ENCODE measurements around the gene CTNNA3. TPM values are rescaled to one million over a fixed set of nuclear protein-coding genes. Genes with fewer than 3 reads are reported as not detected.

CTNNA3 gene
- total RNA-seq, 1 donor from 2014 or later, result 0.30 TPM

DNA sequence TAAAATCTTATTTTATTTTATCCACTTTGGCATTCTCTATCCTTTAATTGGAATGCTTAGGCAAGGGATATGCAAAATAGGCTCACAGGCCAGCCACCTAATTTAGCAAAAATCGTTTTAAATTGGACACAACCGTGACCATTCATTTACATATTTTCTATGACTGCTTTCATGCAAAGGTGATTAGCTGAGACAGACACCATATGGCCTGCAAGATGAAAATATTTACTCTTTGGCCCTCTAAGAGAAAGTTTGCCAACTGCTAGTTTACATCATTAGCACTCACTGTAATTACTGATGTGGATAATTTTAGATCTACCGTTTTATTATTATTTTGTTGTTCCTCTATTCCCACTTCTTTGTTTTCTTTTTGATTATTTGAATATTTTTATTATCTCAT is 1145.6 kb downstream of the CTNNA3 start:
- H3K36me3 Mint-ChIP-seq (ENCODE audit: unreplicated experiment), result peaks cover 2% of the 10 kb centered on the region

DNA sequence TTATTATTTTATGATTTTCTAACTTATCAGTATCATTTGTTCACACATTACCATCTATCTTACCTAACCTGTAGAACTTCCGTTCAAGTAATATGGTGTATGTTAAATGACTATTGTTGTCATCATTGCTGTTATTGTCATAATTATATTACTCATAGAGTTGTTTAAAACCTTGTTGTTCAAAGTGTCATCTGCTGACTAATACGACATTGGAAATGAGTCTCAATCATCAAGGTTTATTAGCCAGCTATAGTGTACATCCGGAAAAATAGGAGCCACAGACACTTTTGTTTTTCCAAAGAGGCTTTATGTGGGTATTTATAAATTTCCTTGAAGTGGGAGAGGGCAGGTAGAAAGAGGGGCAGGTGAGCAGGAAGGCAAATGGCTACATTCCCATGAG is 1157.1 kb downstream of the CTNNA3 start:
- no peak overlapping the region for H3K4me3 Mint-ChIP-seq (ENCODE audit: unreplicated experiment)
- TF ChIP-seq, protein P1, sequence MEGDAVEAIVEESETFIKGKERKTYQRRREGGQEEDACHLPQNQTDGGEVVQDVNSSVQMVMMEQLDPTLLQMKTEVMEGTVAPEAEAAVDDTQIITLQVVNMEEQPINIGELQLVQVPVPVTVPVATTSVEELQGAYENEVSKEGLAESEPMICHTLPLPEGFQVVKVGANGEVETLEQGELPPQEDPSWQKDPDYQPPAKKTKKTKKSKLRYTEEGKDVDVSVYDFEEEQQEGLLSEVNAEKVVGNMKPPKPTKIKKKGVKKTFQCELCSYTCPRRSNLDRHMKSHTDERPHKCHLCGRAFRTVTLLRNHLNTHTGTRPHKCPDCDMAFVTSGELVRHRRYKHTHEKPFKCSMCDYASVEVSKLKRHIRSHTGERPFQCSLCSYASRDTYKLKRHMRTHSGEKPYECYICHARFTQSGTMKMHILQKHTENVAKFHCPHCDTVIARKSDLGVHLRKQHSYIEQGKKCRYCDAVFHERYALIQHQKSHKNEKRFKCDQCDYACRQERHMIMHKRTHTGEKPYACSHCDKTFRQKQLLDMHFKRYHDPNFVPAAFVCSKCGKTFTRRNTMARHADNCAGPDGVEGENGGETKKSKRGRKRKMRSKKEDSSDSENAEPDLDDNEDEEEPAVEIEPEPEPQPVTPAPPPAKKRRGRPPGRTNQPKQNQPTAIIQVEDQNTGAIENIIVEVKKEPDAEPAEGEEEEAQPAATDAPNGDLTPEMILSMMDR (IDR thresholded peaks at IDR 0.05), result no peak
- H3K36me3 Mint-ChIP-seq (ENCODE audit: unreplicated experiment), result no peaks in the 10 kb centered on the region
- H3K27me3 Mint-ChIP-seq (ENCODE audit: unreplicated experiment), result peaks cover 21% of the 10 kb centered on the region
- DNase-seq (ENCODE audit: extremely low spot score, unreplicated experiment), result no peak
- H3K27ac Mint-ChIP-seq (ENCODE audit: unreplicated experiment), result no peak overlapping the region
- no peaks in the 10 kb centered on the region for H3K4me1 Mint-ChIP-seq (ENCODE audit: unreplicated experiment)
- no peaks in the 10 kb centered on the region for H3K9me3 Mint-ChIP-seq (ENCODE audit: unreplicated experiment)

More for the DNA sequence above, 1145.6 kb downstream of the CTNNA3 start:
- Mint-ChIP-seq H3K27me3 (ENCODE audit: unreplicated experiment) (no peaks in the 10 kb centered on the region), H3K9me3 (ENCODE audit: unreplicated experiment) (no peaks in the 10 kb centered on the region), H3K4me3 (ENCODE audit: unreplicated experiment) (no peak overlapping the region), H3K27ac (ENCODE audit: unreplicated experiment) (no peak overlapping the region), H3K4me1 (ENCODE audit: unreplicated experiment) (peaks cover 21% of the 10 kb centered on the region)
- TF ChIP-seq, protein P1 (IDR thresholded peaks at IDR 0.05), result no peak
- no peak for DNase-seq (ENCODE audit: extremely low spot score, unreplicated experiment)

DNA sequence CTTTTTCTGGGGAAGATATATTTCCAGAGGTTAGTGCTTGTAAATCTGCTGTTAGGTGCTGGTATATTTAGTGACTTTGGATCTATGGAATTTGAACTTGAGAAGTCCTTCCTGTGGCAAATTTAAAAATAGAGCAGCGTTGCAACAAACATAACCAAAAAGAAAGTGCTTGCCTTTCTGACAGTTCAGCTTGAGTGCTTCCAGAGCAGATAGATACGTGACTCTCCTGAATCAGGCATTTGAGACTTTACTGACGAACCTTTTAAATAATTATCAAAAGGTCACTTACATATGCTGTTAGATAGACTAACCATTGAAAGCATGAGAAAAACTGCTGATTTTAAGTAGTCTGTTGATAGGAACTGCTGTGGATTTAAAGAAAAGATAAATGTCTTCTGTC is 1157.6 kb downstream of the CTNNA3 start:
- no peaks in the 10 kb centered on the region for H3K4me1 Mint-ChIP-seq (ENCODE audit: unreplicated experiment)
- no peaks in the 10 kb centered on the region for H3K9me3 Mint-ChIP-seq (ENCODE audit: unreplicated experiment)
- TF ChIP-seq, protein P1 (IDR thresholded peaks at IDR 0.05), result no peak
- DNase-seq (ENCODE audit: extremely low spot score, unreplicated experiment), result no peak
- no peak overlapping the region for H3K4me3 Mint-ChIP-seq (ENCODE audit: unreplicated experiment)
- peaks cover 21% of the 10 kb centered on the region for H3K27me3 Mint-ChIP-seq (ENCODE audit: unreplicated experiment)
- H3K36me3 Mint-ChIP-seq (ENCODE audit: unreplicated experiment), result no peaks in the 10 kb centered on the region
- no peak overlapping the region for H3K27ac Mint-ChIP-seq (ENCODE audit: unreplicated experiment)

DNA sequence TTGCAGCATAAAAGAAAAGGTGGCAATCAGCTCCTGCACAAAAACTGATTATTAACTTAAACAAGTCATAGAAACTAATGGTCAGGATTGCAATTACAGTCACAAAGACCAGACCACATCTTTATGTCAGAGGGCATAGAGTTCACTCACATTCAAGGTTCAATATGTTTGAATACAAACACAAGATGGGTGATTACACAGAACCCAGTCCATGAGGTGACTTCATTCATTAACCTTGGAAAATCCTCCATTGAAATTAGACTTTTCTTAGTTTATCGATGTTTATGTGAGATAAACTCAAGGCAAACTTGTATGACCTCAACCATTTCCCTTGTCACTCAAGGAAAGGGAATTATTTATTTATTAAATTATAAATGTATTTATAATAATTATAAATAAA is 1158.8 kb downstream of the CTNNA3 start:
- Mint-ChIP-seq H3K4me1 (ENCODE audit: unreplicated experiment) (no peaks in the 10 kb centered on the region), H3K4me3 (ENCODE audit: unreplicated experiment) (no peak overlapping the region), H3K27me3 (ENCODE audit: unreplicated experiment) (peaks cover 21% of the 10 kb centered on the region), H3K9me3 (ENCODE audit: unreplicated experiment) (no peaks in the 10 kb centered on the region), H3K36me3 (ENCODE audit: unreplicated experiment) (no peaks in the 10 kb centered on the region), H3K27ac (ENCODE audit: unreplicated experiment) (no peak overlapping the region)
- no peak for DNase-seq (ENCODE audit: extremely low spot score, unreplicated experiment)
- TF ChIP-seq, protein P1 (IDR thresholded peaks at IDR 0.05), result no peak

DNA sequence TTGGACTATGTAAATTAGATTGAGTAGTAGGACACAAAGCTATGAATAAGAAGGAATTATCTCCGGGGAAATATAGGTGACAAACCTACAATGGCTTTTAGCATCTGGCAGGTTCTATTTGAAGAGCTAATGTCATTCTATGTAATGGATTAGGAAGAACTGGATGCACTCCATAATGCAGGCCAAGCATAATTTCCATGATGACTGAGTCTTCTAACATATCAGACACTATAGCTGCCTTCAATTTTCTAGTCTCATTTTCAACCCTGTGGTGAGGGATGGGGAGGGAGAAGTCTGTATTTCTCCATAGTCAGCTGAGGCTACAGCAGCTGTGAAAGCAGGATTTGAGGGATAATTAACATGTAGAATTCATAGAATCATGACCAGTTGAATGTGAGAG is 1160.6 kb downstream of the CTNNA3 start:
- peaks cover 19% of the 10 kb centered on the region for H3K27me3 Mint-ChIP-seq (ENCODE audit: unreplicated experiment)

More for the DNA sequence above, 1160.6 kb downstream of the CTNNA3 start:
- H3K9me3 Mint-ChIP-seq (ENCODE audit: unreplicated experiment), result no peaks in the 10 kb centered on the region
- DNase-seq (ENCODE audit: extremely low spot score, unreplicated experiment), result no peak
- no peak overlapping the region for H3K27ac Mint-ChIP-seq (ENCODE audit: unreplicated experiment)
- no peak overlapping the region for H3K4me3 Mint-ChIP-seq (ENCODE audit: unreplicated experiment)
- H3K4me1 Mint-ChIP-seq (ENCODE audit: unreplicated experiment), result no peaks in the 10 kb centered on the region
- H3K36me3 Mint-ChIP-seq (ENCODE audit: unreplicated experiment), result no peaks in the 10 kb centered on the region
- TF ChIP-seq, protein P1 (IDR thresholded peaks at IDR 0.05), result no peak
